Aorta (tissue), 5 donors: ENCODE results near the gene GPR55. TPM values are rescaled to one million over a fixed set of nuclear protein-coding genes. Genes with fewer than 3 reads are reported as not detected.
A peak's percentile ranks its signal among the peaks of the same experiment; 100 is the strongest.

Source experiments
- ATAC-seq: fragments of 200-7000 bp; cut with Tn5 transposase; one replicate; pipeline ENCODE4 v1.9.1; 2022; ENCODE audit warnings: moderate library complexity; ENCODE audit not compliant: low FRiP score
- DNase-seq, 2 donors: peaks; one replicate each; pipeline ENCODE4 v3.0.0-alpha.2; 2020
- H3K27ac ChIP-seq, 2 donors: one replicate each; pipeline ENCODE4 v1.5.1; 2013; ENCODE audit warnings: low read length in 2 of 2, mild to moderate bottlenecking in 2 of 2, moderate library complexity in 2 of 2, control low read depth in 1 of 2, inconsistent platforms in 1 of 2, low read depth in 1 of 2
- H3K27me3 ChIP-seq, 2 donors: one replicate each; pipeline ENCODE4 v1.6.1; 2013; ENCODE audit warnings: control low read depth in 1 of 2, low read length in 1 of 2, mild to moderate bottlenecking in 1 of 2, moderate library complexity in 1 of 2; ENCODE audit not compliant: insufficient read depth in 2 of 2, control insufficient read depth in 1 of 2
- H3K36me3 ChIP-seq, 2 donors: one replicate each; pipeline ENCODE4 v1.6.1; 2013; ENCODE audit warnings: control low read depth in 1 of 2, low read length in 1 of 2, mild to moderate bottlenecking in 1 of 2; ENCODE audit not compliant: insufficient read depth in 2 of 2, control insufficient read depth in 1 of 2
- H3K4me1 ChIP-seq, 2 donors: one replicate each; pipeline ENCODE4 v1.6.1; 2013; ENCODE audit warnings: low read length in 2 of 2, control low read depth in 1 of 2, mild to moderate bottlenecking in 1 of 2, moderate library complexity in 1 of 2; ENCODE audit not compliant: insufficient read depth in 2 of 2, control insufficient read depth in 1 of 2
- H3K4me3 ChIP-seq, 2 donors: one replicate each; pipeline ENCODE4 v1.5.1; 2013; ENCODE audit warnings: low read length in 2 of 2, control low read depth in 1 of 2, mild to moderate bottlenecking in 1 of 2
- H3K9me3 ChIP-seq: one replicate; pipeline ENCODE4 v1.6.1; 2013; ENCODE audit warnings: mild to moderate bottlenecking, low read length; ENCODE audit not compliant: control insufficient read depth
- WGBS, 2 donors: extraction: QIAGEN DNeasy Blood & Tissue Kit; methylation state at CpG; one replicate each; pipeline ENCODE4 v1.1.7; 2013; 5-methylcytosine and 5-hydroxymethylcytosine counted together
- intact Hi-C, 2 donors: fragments of 100-400 bp; cut with DNase I; formaldehyde crosslinking; loops; one replicate each; pipeline versions ENCODE4 v1.14.2 to v1.15.0; 2022
- polyA plus RNA-seq, 2 donors: library from polyadenylated mRNA; stranded (reverse); fragments of 200-250 nt; gene quantifications; one replicate each; pipeline ENCODE4 v1.2.3, GENCODE V29; 2013
- total RNA-seq, 2 donors: library from RNA; stranded (reverse); fragmentation: NEBNext Ultra II Directional; extraction: Animal tissue kit (Norgen Biotek cat#: 25700); gene quantifications; one replicate each; pipeline ENCODE4 v1.2.1, GENCODE V29; 2021
- donor health status: healthy with polysubstance abuse.
- donor health status: Bipolar disorder and iron deficiency.
- donor health status: DM: no; HTN: no; CAD: no.
- donor health status: DM: no; HTN: no; CAD: no.
- donor health status: DM: yes; HTN: yes; CAD: no.

The GPR55 gene
- total and polyA plus RNA-seq, 4 donors = 0.18 TPM; not detected in 3

GRCh38 chr2:230900336-230900995, 24.6 kb downstream of the GPR55 start:
- Histone ChIP-seq H3K36me3 (no peaks in the 10 kb centered on the region), H3K9me3 (no peaks in the 10 kb centered on the region), H3K4me1 (no peaks in the 10 kb centered on the region), H3K27ac (no peak overlapping the region), H3K27me3 (no peaks in the 10 kb centered on the region), H3K4me3 (no peak overlapping the region)
- intact Hi-C loops = loop anchor here in 1 of 2 donors (10.0 kb wide), 1 partner anchor 84 kb away; no protein-coding TSS in a partner anchor
- WGBS, 2 donors = 64 to 68% methylated on average over 10 of the region's 10 CpGs
- ATAC-seq (no peak), DNase-seq (peak in 1 of 2 donors; percentile 50)

GRCh38 chr2:230899786-230900185, 25.3 kb downstream of the GPR55 start:
- ATAC-seq (no peak), DNase-seq (peak in 1 of 2 donors; percentile 9)
- Histone ChIP-seq H3K9me3 (no peaks in the 10 kb centered on the region), H3K4me3 (no peak overlapping the region), H3K27ac (no peak overlapping the region), H3K4me1 (no peaks in the 10 kb centered on the region), H3K27me3 (no peaks in the 10 kb centered on the region), H3K36me3 (no peaks in the 10 kb centered on the region)
- WGBS, 2 donors = 87 to 89% methylated on average over 4 of the region's 4 CpGs
- intact Hi-C loops = loop anchor here in 1 of 2 donors (10.0 kb wide), 1 partner anchor 85 kb away; no protein-coding TSS in a partner anchor

- H3K9me3 ChIP-seq = no peaks in the 10 kb centered on the region
- WGBS, 2 donors = 55 to 56% methylated on average over 5 of the region's 5 CpGs
- no peaks in the 10 kb centered on the region for H3K4me1 ChIP-seq
- H3K36me3 ChIP-seq = no peaks in the 10 kb centered on the region
- intact Hi-C loops = no loop called here
- H3K27me3 ChIP-seq = no peaks in the 10 kb centered on the region
- DNase-seq = peak in 1 of 2 donors; percentile 51
- H3K4me3 ChIP-seq = no peak overlapping the region
- H3K27ac ChIP-seq = no peak overlapping the region
- no peak for ATAC-seq
Observed at GRCh38 chr2:230899287-230899686, 25.8 kb downstream of the GPR55 start.

- H3K36me3 ChIP-seq = no peaks in the 10 kb centered on the region
- whole genome bisulfite sequencing, 2 donors = 69 to 75% methylated on average over 8 of the region's 8 CpGs
- H3K27ac ChIP-seq = no peak overlapping the region
- intact Hi-C loops = no loop called here
- ATAC-seq (no peak), DNase-seq (peak in 1 of 2 donors; percentile 44)
- no peaks in the 10 kb centered on the region for H3K27me3 ChIP-seq
- H3K4me1 ChIP-seq = no peaks in the 10 kb centered on the region
- H3K9me3 ChIP-seq = no peaks in the 10 kb centered on the region
- H3K4me3 ChIP-seq = no peak overlapping the region
Observed at GRCh38 chr2:230898713-230899091, 26.3 kb downstream of the GPR55 start.

GRCh38 chr2:230898016-230898712, 26.9 kb downstream of the GPR55 start:
- H3K4me3 ChIP-seq = no peak overlapping the region
- no peak for ATAC-seq
- peak in 1 of 2 donors; percentile 51 for DNase-seq
- intact Hi-C loops = no loop called here
- no peaks in the 10 kb centered on the region for H3K36me3 ChIP-seq
- no peaks in the 10 kb centered on the region for H3K9me3 ChIP-seq
- WGBS, 2 donors = 88 to 92% methylated on average over 13 of the region's 13 CpGs
- no peak overlapping the region for H3K27ac ChIP-seq
- no peaks in the 10 kb centered on the region for H3K27me3 ChIP-seq
- H3K4me1 ChIP-seq = no peaks in the 10 kb centered on the region

- 71 to 73% methylated on average over 19 of the region's 19 CpGs for WGBS, 2 donors
- peak in 1 of 2 donors; percentile 15 for DNase-seq
Observed at GRCh38 chr2:230896346-230897115, 28.5 kb downstream of the GPR55 start.

GRCh38 chr2:230895536-230896345, 29.3 kb downstream of the GPR55 start:
- Histone ChIP-seq H3K27me3 (no peaks in the 10 kb centered on the region), H3K4me1 (no peaks in the 10 kb centered on the region), H3K9me3 (no peaks in the 10 kb centered on the region), H3K36me3 (no peaks in the 10 kb centered on the region), H3K4me3 (no peak overlapping the region), H3K27ac (no peak overlapping the region)
- ATAC-seq (no peak), DNase-seq (peak in 1 of 2 donors; percentile 40)
- intact Hi-C loops = no loop called here
- 61 to 69% methylated on average over 6 of the region's 6 CpGs for WGBS, 2 donors

More at GRCh38 chr2:230896346-230897115, 28.5 kb downstream of the GPR55 start:
- intact Hi-C loops = no loop called here
- no peak for ATAC-seq
- Histone ChIP-seq H3K27ac (no peak overlapping the region), H3K4me3 (no peak overlapping the region), H3K27me3 (no peaks in the 10 kb centered on the region), H3K4me1 (no peaks in the 10 kb centered on the region), H3K9me3 (no peaks in the 10 kb centered on the region), H3K36me3 (no peaks in the 10 kb centered on the region)
